ENCODE data around the gene KIAA1755.

Gene KIAA1755

DNA sequence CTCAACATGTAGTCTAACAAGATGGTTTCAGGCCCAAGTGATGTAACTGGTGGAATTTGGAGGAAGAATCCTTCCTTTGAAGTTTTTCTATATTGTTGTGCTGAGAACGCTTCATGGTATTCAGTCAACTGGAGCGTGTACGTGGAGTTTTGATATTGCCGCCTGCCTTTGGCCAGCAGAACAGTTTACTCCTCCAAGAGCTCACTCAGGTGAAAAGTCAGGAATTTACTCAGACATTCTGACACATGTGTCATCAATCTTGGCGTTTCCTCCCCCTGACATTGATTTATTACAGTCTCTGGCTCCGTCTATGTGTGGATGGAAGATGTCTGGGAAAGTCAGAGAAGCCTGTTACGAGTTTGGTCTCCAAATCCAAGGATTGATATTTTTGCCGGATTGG, 76.4 kb downstream of the KIAA1755 start:
- in situ Hi-C loops (cut with HindIII; ENCODE audit: low pct_ligation_motif_present, low sequenced_read_pairs) = no loop called here
- H3K27me3 ChIP-seq (replicated peaks) = no peaks in the 10 kb centered on the region
- no peak overlapping the region for H3K4me3 ChIP-seq (ENCODE audit: low read depth, low read length)
- H3K36me3 ChIP-seq (replicated peaks) = no peaks in the 10 kb centered on the region
- H3K27ac ChIP-seq = no peak overlapping the region
- TF ChIP-seq, protein P1, sequence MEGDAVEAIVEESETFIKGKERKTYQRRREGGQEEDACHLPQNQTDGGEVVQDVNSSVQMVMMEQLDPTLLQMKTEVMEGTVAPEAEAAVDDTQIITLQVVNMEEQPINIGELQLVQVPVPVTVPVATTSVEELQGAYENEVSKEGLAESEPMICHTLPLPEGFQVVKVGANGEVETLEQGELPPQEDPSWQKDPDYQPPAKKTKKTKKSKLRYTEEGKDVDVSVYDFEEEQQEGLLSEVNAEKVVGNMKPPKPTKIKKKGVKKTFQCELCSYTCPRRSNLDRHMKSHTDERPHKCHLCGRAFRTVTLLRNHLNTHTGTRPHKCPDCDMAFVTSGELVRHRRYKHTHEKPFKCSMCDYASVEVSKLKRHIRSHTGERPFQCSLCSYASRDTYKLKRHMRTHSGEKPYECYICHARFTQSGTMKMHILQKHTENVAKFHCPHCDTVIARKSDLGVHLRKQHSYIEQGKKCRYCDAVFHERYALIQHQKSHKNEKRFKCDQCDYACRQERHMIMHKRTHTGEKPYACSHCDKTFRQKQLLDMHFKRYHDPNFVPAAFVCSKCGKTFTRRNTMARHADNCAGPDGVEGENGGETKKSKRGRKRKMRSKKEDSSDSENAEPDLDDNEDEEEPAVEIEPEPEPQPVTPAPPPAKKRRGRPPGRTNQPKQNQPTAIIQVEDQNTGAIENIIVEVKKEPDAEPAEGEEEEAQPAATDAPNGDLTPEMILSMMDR (IDR thresholded peaks at IDR 0.05; ENCODE audit: low read depth, low read length, missing control alignments) = no peak
- DNase-seq = no peak

DNA sequence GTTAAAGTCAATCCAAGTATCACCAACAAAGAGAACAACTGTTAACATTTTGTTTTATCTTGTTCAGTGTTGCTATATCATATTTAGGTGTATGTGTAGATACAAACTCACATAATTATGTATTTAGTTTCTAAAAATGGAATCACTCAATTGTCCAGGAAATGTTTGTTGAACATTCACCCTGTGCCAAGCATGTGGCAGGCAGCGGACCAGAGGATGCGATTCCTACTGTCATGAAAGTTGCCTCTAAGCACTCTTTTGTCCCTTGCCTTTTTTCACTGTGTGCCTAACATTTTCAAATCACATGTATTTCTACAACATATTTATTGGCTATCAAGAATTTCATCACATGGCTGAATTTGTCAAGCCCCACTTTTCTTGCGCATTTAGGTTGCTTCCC, 78.6 kb downstream of the KIAA1755 start:
- in situ Hi-C loops (cut with HindIII; ENCODE audit: low pct_ligation_motif_present, low sequenced_read_pairs) = no loop called here

DNA sequence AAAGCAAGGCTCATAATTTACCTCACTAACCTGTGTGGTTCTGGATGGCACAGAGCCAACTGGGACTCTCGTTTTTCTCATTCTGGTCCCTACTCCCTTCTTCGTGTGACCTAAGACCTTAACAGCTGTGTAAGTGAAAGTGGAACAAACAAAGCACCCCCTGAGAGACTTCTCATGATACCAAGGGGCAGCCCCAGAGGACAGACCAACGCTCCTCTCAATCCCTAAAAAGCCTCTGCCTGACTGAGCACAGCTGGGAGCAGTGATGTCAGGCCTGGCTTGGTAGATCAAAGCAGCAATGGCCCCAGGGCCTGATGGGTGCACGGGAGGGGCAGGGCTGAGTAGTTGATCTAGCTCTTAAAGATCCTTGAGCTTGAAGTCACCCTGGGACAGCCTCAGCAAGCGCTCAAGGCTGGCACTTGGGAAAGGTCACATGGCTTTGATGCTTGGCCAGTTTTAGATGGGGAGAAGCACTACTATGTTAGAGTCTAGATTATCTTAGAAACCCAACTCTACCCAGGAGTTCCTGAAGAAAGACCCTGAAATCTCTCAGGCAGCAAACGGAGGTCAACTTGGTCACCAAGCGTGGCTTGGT, 79.2 kb downstream of the KIAA1755 start:
- no peak overlapping the region for H3K27ac ChIP-seq
- H3K4me3 ChIP-seq (ENCODE audit: low read depth, low read length) = no peak overlapping the region
- no peaks in the 10 kb centered on the region for H3K27me3 ChIP-seq (replicated peaks)
- in situ Hi-C loops (cut with HindIII; ENCODE audit: low pct_ligation_motif_present, low sequenced_read_pairs) = no loop called here
- TF ChIP-seq, protein P1 (IDR thresholded peaks at IDR 0.05; ENCODE audit: low read depth, low read length, missing control alignments) = no peak
- DNase-seq = no peak
- H3K36me3 ChIP-seq (replicated peaks) = no peaks in the 10 kb centered on the region

More for the DNA sequence above, 78.6 kb downstream of the KIAA1755 start:
- Histone ChIP-seq H3K4me3 (ENCODE audit: low read depth, low read length) (no peak overlapping the region), H3K36me3 (replicated peaks) (no peaks in the 10 kb centered on the region), H3K27ac (no peak overlapping the region), H3K27me3 (replicated peaks) (no peaks in the 10 kb centered on the region)
- DNase-seq = no peak
- TF ChIP-seq, protein P1 (IDR thresholded peaks at IDR 0.05; ENCODE audit: low read depth, low read length, missing control alignments) = no peak

DNA sequence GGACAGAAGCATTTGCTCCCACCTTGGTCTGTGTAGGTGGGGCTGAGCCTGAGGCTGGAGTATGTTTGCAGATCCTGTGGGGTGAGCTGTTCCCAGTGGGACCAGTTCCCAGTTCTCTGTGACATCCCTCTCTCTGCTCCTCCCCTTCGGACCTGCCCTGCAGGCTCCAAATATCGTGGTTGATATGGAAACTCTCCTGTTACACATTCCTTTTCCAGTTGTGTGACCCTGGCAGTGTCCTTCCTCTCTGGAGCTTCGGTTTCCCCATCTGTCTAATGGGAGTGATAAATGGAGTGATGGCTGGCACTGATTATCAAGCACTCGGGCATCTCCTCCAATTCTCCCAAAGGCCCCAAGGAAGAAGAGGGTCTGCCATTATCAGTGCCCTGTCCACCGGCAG, 79.8 kb downstream of the KIAA1755 start:
- no peak for DNase-seq
- TF ChIP-seq, protein P1 (IDR thresholded peaks at IDR 0.05; ENCODE audit: low read depth, low read length, missing control alignments) = no peak
- H3K36me3 ChIP-seq (replicated peaks) = no peaks in the 10 kb centered on the region
- in situ Hi-C loops (cut with HindIII; ENCODE audit: low pct_ligation_motif_present, low sequenced_read_pairs) = no loop called here
- no peaks in the 10 kb centered on the region for H3K27me3 ChIP-seq (replicated peaks)
- no peak overlapping the region for H3K27ac ChIP-seq
- H3K4me3 ChIP-seq (ENCODE audit: low read depth, low read length) = no peak overlapping the region

DNA sequence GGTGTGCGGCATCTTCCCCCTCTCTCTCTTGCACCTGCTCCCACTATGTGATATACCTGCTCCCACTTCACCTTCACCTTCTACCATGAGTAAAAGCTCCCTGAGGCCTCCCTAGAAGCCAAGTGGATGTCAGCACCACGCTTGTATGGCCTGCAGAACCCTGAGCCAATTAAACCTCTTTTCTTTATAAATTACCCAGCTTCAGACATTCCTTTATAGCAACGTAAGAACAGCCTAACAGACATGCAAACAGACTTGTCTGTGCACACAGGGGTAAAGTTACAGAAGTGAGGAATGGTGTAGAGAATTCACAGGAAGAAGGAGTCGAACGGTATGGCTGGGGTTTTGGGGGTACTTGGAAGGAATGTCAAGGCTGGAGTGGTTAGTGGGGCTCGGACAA, 80.7 kb downstream of the KIAA1755 start:
- Histone ChIP-seq H3K4me3 (ENCODE audit: low read depth, low read length) (no peak overlapping the region), H3K36me3 (replicated peaks) (no peaks in the 10 kb centered on the region), H3K27me3 (replicated peaks) (no peaks in the 10 kb centered on the region), H3K27ac (no peak overlapping the region)
- no peak for DNase-seq
- in situ Hi-C loops (cut with HindIII; ENCODE audit: low pct_ligation_motif_present, low sequenced_read_pairs) = no loop called here
- TF ChIP-seq, protein P1 (IDR thresholded peaks at IDR 0.05; ENCODE audit: low read depth, low read length, missing control alignments) = no peak

DNA sequence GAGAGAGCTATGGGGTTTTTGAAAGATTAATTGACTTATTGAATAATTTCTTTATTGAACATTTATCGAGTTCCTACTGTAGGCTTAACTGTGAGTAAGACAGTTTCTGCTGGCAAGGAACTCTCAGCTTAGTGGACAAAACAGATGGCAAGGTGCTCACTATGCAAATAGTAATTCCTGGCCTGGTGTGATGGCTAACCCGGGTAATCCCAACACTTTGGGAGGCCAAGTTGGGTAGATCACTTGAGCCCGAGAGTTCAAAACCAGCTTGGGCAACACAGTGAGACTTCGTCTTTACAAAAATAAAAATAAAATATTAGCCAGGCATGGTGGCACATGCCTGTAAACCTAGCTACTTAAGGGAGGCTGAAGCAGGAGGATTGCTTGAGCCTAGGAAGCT, 82.0 kb downstream of the KIAA1755 start:
- no peaks in the 10 kb centered on the region for H3K27me3 ChIP-seq (replicated peaks)
- in situ Hi-C loops (cut with HindIII; ENCODE audit: low pct_ligation_motif_present, low sequenced_read_pairs) = no loop called here
- DNase-seq = no peak
- no peak overlapping the region for H3K4me3 ChIP-seq (ENCODE audit: low read depth, low read length)
- H3K36me3 ChIP-seq (replicated peaks) = no peaks in the 10 kb centered on the region
- TF ChIP-seq, protein P1 (IDR thresholded peaks at IDR 0.05; ENCODE audit: low read depth, low read length, missing control alignments) = no peak
- no peak overlapping the region for H3K27ac ChIP-seq

Measured in brain microvascular endothelial cell (primary cell).